Activated CD8-positive, alpha-beta memory T cell treated with anti-CD3 and anti-CD28 coated beads, Interleukin-2, amount 10 ng/mL, durations not matched to agents 7 days and 5 days (primary cell): ENCODE measurements around the gene ELP1. TPM values are rescaled to one million over a fixed set of nuclear protein-coding genes. Genes with fewer than 3 reads are reported as not detected.
"Not testable (repeated sequence)": the region's sequence is repeated elsewhere in the genome, so short reads cannot be mapped to it uniquely, and the experiment has no call there.

Source experiments
- ATAC-seq: fragments of 150-1000 bp; cut with Tn5 transposase; one replicate; pipeline ENCODE4 v1.10.0; 2021; ENCODE audit warnings: moderate library complexity
- CTCF ChIA-PET: fragments of 350-600 bp; sonication (Branson Sonifier 250); formaldehyde crosslinking; loops from one replicate; lab custom pipeline; 2021; ENCODE audit warnings: antibody characterized with exemption; lab: Charles Lee
- DNase-seq: peaks from one replicate; pipeline ENCODE4 v3.0.0-alpha.2; 2020
- H3K27ac Mint-ChIP-seq: one replicate; pipeline ENCODE4 v1.8.0; 2021; ENCODE audit warnings: mild to moderate bottlenecking, mixed read lengths
- H3K27me3 Mint-ChIP-seq: one replicate; pipeline ENCODE4 v1.8.0; 2021; ENCODE audit warnings: mixed read lengths
- H3K36me3 Mint-ChIP-seq: one replicate; pipeline ENCODE4 v1.8.0; 2021; ENCODE audit warnings: mild to moderate bottlenecking, mixed read lengths
- H3K4me1 Mint-ChIP-seq: one replicate; pipeline ENCODE4 v1.8.0; 2021; ENCODE audit warnings: mixed read lengths
- H3K4me3 Mint-ChIP-seq: one replicate; pipeline ENCODE4 v1.8.0; 2021; ENCODE audit warnings: mild to moderate bottlenecking, moderate library complexity, mixed read lengths
- H3K9me3 Mint-ChIP-seq: one replicate; pipeline ENCODE4 v1.8.0; 2022; ENCODE audit warnings: low read depth, mixed read lengths
- total RNA-seq, 2 experiments: library from RNA; stranded (reverse); gene quantifications; one replicate each; pipeline ENCODE4 v1.2.3, GENCODE V29; 2021

ELP1 gene
- 10 to 100 TPM; 23.9 to 26.1 TPM for total RNA-seq

GRCh38 chr9:108933718-108934322, at the start of gene ELP1:
TSS of gene ELP1 (minus strand) at chr9:108934124. CDS start at chr9:108931146, 2,978 bp downstream.
- CTCF ChIA-PET = no interaction called here
- DNase-seq = peak; percentile 95
- Mint-ChIP-seq H3K27me3 (no peaks in the 10 kb centered on the region), H3K9me3 (no peaks in the 10 kb centered on the region), H3K4me1 (peaks cover 28% of the 10 kb centered on the region), H3K36me3 (peaks cover 6% of the 10 kb centered on the region), H3K27ac (peak within 1 kb of the TSS; percentile 94), H3K4me3 (peak within 1 kb of the TSS; percentile 94)
- peak; percentile 87 for ATAC-seq

- DNase-seq (no peak), ATAC-seq (no peak)
- CTCF ChIA-PET = no interaction called here
- no peaks in the 10 kb centered on the region for H3K4me1 Mint-ChIP-seq
- H3K4me3 Mint-ChIP-seq = no peak overlapping the region
- H3K27me3 Mint-ChIP-seq = no peaks in the 10 kb centered on the region
- peaks cover 7% of the 10 kb centered on the region for H3K36me3 Mint-ChIP-seq
- no peak overlapping the region for H3K27ac Mint-ChIP-seq
- no peaks in the 10 kb centered on the region for H3K9me3 Mint-ChIP-seq
These were observed 47.0 kb upstream of the ELP1 start for GRCh38 chr9:108980893-108981292.

- DNase-seq (no peak), ATAC-seq (no peak)
- Mint-ChIP-seq H3K27me3 (no peaks in the 10 kb centered on the region), H3K36me3 (peaks cover 7% of the 10 kb centered on the region), H3K9me3 (no peaks in the 10 kb centered on the region), H3K4me1 (no peaks in the 10 kb centered on the region), H3K27ac (no peak overlapping the region), H3K4me3 (no peak overlapping the region)
- CTCF ChIA-PET = interaction anchor here (1.1 kb wide), 1 partner anchor 11 kb away, joined by 3 read pairs; no protein-coding TSS in a partner anchor
These were observed 44.3 kb upstream of the ELP1 start for GRCh38 chr9:108978205-108978604.

GRCh38 chr9:108973895-108974294, 40.0 kb upstream of the ELP1 start:
- no peak for DNase-seq
- Mint-ChIP-seq H3K4me1 (no peaks in the 10 kb centered on the region), H3K4me3 (no peak overlapping the region), H3K9me3 (peaks cover 2% of the 10 kb centered on the region), H3K27me3 (no peaks in the 10 kb centered on the region), H3K27ac (no peak overlapping the region), H3K36me3 (peaks cover 19% of the 10 kb centered on the region)
- ATAC-seq = no peak
- CTCF ChIA-PET = no interaction called here

GRCh38 chr9:108972626-108973209, 38.8 kb upstream of the ELP1 start:
- Mint-ChIP-seq H3K4me3 (no peak overlapping the region), H3K36me3 (peaks cover 16% of the 10 kb centered on the region), H3K4me1 (no peaks in the 10 kb centered on the region), H3K27ac (no peak overlapping the region), H3K9me3 (peaks cover 2% of the 10 kb centered on the region), H3K27me3 (no peaks in the 10 kb centered on the region)
- DNase-seq (no peak), ATAC-seq (no peak)
- CTCF ChIA-PET = no interaction called here

- ATAC-seq (no peak), DNase-seq (no peak)
- Mint-ChIP-seq H3K4me3 (no peak overlapping the region), H3K36me3 (peaks cover 16% of the 10 kb centered on the region), H3K27ac (no peak overlapping the region), H3K27me3 (no peaks in the 10 kb centered on the region), H3K9me3 (peaks cover 2% of the 10 kb centered on the region), H3K4me1 (no peaks in the 10 kb centered on the region)
- CTCF ChIA-PET = no interaction called here
These were observed 38.3 kb upstream of the ELP1 start for GRCh38 chr9:108972186-108972585.

- DNase-seq, H3K4me3 Mint-ChIP-seq, H3K4me1 Mint-ChIP-seq, ATAC-seq, CTCF ChIA-PET, H3K9me3 Mint-ChIP-seq, H3K27me3 Mint-ChIP-seq, H3K27ac Mint-ChIP-seq: not testable (repeated sequence)
- peaks cover 16% of the 10 kb centered on the region for H3K36me3 Mint-ChIP-seq
These were observed 37.5 kb upstream of the ELP1 start for GRCh38 chr9:108971392-108971791.

GRCh38 chr9:108967916-108968315, 34.0 kb upstream of the ELP1 start:
- no peak for ATAC-seq
- Mint-ChIP-seq H3K4me3 (no peak overlapping the region), H3K36me3 (peaks cover 17% of the 10 kb centered on the region), H3K4me1 (no peaks in the 10 kb centered on the region), H3K9me3 (peaks cover 2% of the 10 kb centered on the region), H3K27ac (no peak overlapping the region), H3K27me3 (no peaks in the 10 kb centered on the region)
- DNase-seq = no peak
- CTCF ChIA-PET = interaction anchor here (2.4 kb wide), 1 partner anchor 14 kb away, joined by 6 read pairs; no protein-coding TSS in a partner anchor

GRCh38 chr9:108963459-108964143, 29.7 kb upstream of the ELP1 start:
- ATAC-seq (no peak), DNase-seq (no peak)
- Mint-ChIP-seq H3K27ac (no peak overlapping the region), H3K4me3 (no peak overlapping the region), H3K36me3 (peaks cover 1% of the 10 kb centered on the region), H3K4me1 (peaks cover 2% of the 10 kb centered on the region), H3K9me3 (no peaks in the 10 kb centered on the region), H3K27me3 (no peaks in the 10 kb centered on the region)
- CTCF ChIA-PET = interaction anchor here (1.3 kb wide), 1 partner anchor 9 kb away, joined by 5 read pairs; no protein-coding TSS in a partner anchor

- no peak overlapping the region for H3K27ac Mint-ChIP-seq
- ATAC-seq = no peak
- DNase-seq = no peak
- CTCF ChIA-PET = interaction anchor here (1.1 to 1.2 kb wide), 2 partner anchors 11 to 15 kb away, joined by 4 read pairs; no protein-coding TSS in a partner anchor
- no peaks in the 10 kb centered on the region for H3K27me3 Mint-ChIP-seq
- H3K4me3 Mint-ChIP-seq = no peak overlapping the region
- H3K9me3 Mint-ChIP-seq = no peaks in the 10 kb centered on the region
- peaks cover 3% of the 10 kb centered on the region for H3K4me1 Mint-ChIP-seq
- peaks cover 1% of the 10 kb centered on the region for H3K36me3 Mint-ChIP-seq
These were observed 27.2 kb upstream of the ELP1 start for GRCh38 chr9:108961151-108961550.

GRCh38 chr9:108960331-108960730, 26.4 kb upstream of the ELP1 start:
- Mint-ChIP-seq H3K4me1 (peaks cover 3% of the 10 kb centered on the region), H3K36me3 (peaks cover 1% of the 10 kb centered on the region), H3K27me3 (no peaks in the 10 kb centered on the region), H3K9me3 (no peaks in the 10 kb centered on the region), H3K4me3 (no peak overlapping the region), H3K27ac (no peak overlapping the region)
- ATAC-seq (no peak), DNase-seq (no peak)
- CTCF ChIA-PET = no interaction called here

- H3K27me3 Mint-ChIP-seq = no peaks in the 10 kb centered on the region
- peaks cover 2% of the 10 kb centered on the region for H3K4me1 Mint-ChIP-seq
- CTCF ChIA-PET = no interaction called here
- no peak overlapping the region for H3K4me3 Mint-ChIP-seq
- H3K9me3 Mint-ChIP-seq = no peaks in the 10 kb centered on the region
- H3K27ac Mint-ChIP-seq = no peak overlapping the region
- ATAC-seq (peak; percentile 61), DNase-seq (no peak)
- no peaks in the 10 kb centered on the region for H3K36me3 Mint-ChIP-seq
These were observed 22.7 kb upstream of the ELP1 start for GRCh38 chr9:108956631-108957026.

- Mint-ChIP-seq H3K27me3 (no peaks in the 10 kb centered on the region), H3K4me1 (peaks cover 2% of the 10 kb centered on the region), H3K27ac (no peak overlapping the region), H3K36me3 (no peaks in the 10 kb centered on the region), H3K4me3 (no peak overlapping the region), H3K9me3 (no peaks in the 10 kb centered on the region)
- CTCF ChIA-PET = no interaction called here
- DNase-seq = no peak
- no peak for ATAC-seq
These were observed 22.2 kb upstream of the ELP1 start for GRCh38 chr9:108956022-108956630.
